OCI-LY3 (cell line): ENCODE data around the gene AARS2.

Experiments used
- CTCF ChIP-seq: fragments of 200-600, 300-600 bp; sonication (generic); IDR thresholded peaks from 2 replicates; pipeline ENCODE4 v1.5.1; 2014; ENCODE audit warnings: antibody characterized with exemption, low read length, low read depth
- EZH2phosphoT487 ChIP-seq: fragments of 200-600 bp; shearing (Covaris generic); IDR thresholded peaks from 2 replicates; pipeline ENCODE4 v1.6.1; 2018; ENCODE audit warnings: antibody characterized with exemption, mixed run types, low read depth

- TF ChIP-seq CTCF (no peak), EZH2phosphoT487 (no peak)
Measured at GRCh38 chr6:44309092-44309491, 4.1 kb downstream of the AARS2 start.
